Stimulated activated CD4-positive, alpha-beta T cell treated with anti-CD3 and anti-CD28 coated beads, Interleukin-4, amount 100 ng/mL, for 24 hours (primary cell): Measurements from ENCODE around the gene ZFP1.
"Not testable (repeated sequence)": the region's sequence is repeated elsewhere in the genome, so short reads cannot be mapped to it uniquely, and the experiment has no call there.

Source experiments
- DNase-seq: peaks from one replicate; pipeline ENCODE4 v3.0.0-alpha.2; 2020

Gene ZFP1

DNA sequence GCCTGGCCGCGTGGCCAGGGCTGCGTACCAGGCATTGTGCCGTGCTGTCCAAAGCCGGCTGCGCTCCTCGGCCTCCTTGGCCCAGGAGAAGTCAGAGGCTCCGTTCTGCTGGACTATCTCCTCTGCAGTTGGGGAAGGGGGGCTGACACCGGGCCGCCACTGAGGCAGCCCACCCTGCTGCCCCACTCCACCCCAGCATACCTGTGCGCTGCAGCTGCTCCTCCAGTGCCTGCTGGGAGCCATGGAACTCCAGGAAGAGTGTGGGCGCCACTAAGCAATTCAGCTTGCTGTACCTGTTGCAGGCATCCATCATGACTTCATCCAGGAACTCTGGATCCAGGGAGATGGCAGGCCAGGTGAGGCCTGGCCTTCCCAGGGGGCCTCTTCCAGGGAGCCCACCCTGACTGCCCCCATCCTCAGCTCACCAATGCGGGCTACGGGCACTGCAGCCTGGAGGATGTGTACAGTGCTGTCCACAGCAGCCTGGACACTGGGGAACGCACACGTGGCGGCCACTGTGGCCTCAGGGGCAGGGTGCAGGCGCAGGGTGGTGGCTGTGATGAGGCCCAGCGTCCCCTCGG is 34.7 kb upstream of the ZFP1 start:
- no peak for DNase-seq

DNA sequence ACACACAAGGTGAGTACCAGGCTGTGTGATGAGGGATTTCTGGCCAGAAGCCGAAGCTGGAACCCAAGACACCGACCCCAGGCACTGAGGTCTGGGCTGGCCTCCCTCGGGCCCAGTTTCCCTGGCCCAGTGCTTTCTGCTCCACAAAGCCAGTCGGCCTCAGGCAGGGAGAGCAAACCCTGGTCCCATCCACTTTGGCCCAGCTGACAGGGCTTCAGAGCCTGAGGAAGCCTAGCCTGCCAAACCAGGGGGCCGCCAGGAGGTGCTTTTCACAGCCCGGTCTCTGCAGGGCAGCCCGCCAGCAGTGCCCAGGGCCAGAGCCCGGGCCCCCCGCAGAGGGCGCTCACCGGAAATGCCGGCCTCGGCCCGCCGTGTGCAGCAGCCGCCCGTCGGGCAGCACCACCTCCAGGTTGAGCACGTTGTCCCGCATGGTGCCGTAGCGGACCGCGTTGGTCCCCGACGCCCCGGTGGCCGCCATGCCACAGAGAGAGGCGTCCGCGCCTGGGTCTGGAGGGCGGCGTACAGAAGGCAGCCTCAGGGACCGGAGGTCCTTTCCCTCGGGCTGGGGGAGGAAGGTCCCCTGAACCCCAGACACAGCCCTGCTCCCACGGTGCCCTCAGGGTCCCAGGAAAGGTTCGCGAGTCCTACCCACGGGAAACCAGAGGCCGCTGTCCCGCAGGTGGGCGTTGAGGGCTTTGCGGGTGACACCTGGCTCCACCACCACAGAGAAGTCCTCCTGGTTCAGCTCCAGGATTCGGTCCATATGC is 34.0 kb upstream of the ZFP1 start:
- no peak for DNase-seq

DNA sequence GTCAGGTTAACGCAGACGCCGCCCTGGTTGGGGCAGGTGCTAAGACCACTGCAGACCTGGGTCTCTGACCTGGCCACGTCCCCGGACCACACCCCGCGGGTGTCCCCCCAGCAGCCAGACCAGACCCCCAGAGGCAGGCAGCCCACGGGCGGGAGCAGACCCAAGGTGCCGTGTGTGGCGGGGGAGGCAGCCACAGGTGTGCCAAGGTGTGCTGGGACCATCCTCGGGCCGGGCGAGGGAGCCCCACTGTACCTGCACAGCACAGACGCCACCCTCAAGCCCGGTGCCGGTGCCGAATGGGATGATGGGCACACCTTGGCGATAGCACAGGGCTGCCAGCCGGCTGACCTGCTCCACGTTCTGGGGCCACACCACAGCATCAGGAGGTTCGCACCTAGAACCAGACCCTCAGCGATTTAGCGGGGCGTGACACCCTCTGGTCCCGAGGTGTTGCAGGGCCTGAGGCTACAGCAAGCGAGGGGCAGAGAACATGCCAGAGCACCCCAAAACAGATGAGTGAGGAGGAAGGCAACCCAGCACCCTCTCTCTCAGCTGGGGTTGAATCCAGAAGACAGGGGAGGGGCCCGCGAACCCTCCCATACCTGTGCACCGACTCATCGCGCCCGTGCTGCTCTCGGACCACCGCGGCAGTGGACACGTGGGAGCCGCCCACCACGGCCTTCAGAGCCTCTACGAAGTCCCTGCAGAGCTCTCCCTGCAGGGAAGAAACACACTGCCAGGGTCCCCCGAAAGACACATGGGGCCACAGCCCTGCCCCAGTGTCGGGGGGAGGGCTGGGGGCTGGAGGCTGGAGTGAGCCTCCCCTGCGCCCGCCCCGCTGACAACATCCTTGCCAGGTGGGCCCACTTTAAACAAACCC is 33.1 kb upstream of the ZFP1 start:
- DNase-seq, result no peak

DNA sequence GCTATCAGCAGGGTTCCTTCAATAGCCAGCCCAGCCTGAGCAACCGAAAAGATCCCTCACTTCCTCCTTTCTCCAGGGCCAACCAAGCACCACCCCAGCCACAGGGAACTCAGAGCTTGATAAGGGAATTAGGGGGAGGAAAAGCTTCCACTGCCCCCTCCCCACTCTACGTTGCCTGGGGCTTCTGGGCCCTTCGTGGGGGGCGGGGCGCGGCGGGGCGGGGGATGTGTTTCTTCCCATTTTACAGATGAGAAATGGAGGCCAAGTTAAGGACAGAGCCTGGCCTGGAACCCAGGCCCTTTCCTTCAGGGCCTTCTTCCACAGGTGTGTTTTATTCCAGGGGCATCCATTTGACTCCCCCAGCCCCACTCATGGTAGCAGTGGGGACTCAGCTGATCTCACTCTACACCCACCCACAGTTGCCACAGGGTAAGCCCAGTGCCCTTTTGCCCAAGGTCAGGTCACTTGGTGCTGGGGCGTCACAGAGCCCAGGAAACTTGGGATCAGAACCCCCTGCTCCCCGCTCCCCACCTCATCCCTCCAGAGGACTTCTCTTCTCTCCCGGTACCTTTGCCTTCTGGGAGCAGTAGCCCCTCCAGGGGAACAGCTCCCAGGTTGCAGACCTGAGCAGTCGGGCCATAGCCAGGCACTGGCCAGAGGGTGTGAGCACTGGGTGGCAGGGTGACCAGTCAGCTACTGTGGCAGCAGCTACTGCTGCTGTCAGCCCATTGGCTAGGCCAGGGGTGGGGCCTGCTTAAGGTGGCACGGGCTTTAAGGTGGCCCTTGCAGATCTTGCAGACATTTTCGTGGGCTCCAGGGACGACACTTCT is 32.0 kb upstream of the ZFP1 start, which contains the start of gene LDHD:
Gene LDHD (minus strand): TSS at position 700 of the 830 bp plus-strand sequence. CDS start 60 bp downstream, at position 640.
- no peak for DNase-seq

- DNase-seq, result no peak
These were observed 31.4 kb upstream of the ZFP1 start for GRCh38 chr16:75116911-75117245.

DNA sequence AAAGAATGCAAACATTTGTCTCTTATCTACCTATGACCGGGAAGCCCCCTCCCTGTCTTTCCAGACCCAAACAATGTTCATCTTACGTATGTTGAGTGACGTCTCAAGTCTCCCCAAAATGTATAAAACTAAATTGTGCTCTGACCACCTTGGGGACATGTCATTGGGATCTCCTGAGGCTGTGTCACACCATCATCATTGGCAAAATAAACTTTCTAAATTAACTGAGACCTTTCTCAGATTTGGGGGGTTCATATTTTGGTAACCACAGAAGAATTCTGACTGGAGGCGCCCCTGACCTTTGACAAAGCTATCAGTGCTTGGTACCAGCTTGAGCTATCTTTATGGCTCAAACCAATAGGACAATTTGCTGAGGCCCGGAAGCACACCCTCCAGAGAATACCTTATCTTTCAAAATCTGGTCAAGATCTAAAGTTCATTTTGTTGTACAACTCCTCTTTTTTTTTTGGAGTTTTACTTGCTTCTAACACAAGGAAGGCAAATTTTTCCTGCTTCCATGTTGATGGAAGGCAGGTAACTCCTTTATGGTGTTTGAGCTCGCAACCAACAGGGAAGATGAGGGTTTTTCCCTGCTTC is 29.3 kb upstream of the ZFP1 start:
- DNase-seq, result no peak

- DNase-seq, result no peak
These were observed 28.1 kb upstream of the ZFP1 start for GRCh38 chr16:75120253-75120652.

DNA sequence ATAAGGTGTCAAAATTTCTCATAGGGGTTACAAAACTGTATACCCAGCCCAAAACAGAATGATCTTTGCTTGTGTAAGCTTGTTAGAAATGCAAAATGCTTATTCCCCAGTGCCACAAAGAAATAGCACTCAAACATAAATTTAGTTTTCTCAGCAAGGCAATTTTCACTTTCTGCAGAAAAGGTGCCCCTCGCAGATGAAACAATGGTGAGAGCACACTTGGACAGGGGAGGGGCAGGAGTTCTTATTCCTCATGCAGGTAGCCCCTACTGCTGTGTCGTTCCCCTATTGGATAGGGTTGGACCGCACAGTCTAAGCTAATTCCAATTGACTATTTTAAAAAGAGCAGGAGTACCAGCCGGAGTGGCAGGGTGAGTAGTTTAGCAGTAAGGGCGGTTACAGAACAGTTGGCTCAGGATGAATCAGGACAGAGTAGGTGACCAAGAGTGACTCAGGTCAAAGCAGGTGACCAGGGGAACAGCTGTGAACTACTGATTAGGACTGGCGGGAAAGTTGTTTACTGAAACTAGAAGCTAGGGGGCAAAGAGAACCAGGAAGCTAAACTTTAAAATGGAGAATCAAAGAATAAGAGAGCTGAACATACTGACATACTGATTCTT is 26.3 kb upstream of the ZFP1 start:
- DNase-seq, result no peak

DNA sequence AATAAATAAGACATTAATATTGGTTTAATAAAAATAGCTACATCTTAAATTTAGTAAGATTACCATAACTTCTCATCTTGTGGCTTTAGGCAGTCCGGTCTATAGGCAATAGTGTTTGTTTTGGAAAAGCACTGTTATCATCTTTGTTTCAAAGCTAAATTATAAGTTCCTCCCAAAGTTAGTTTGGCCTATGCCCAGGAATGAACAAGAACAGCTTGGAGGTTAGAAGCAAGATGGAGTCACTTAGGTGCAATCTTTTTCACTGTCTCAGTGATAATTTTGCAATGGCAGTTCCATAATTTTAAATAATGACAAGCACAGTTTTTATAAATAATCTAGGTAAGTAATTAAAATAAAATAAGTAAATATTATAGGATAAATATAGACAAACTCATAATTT is 25.7 kb upstream of the ZFP1 start:
- no peak for DNase-seq

DNA sequence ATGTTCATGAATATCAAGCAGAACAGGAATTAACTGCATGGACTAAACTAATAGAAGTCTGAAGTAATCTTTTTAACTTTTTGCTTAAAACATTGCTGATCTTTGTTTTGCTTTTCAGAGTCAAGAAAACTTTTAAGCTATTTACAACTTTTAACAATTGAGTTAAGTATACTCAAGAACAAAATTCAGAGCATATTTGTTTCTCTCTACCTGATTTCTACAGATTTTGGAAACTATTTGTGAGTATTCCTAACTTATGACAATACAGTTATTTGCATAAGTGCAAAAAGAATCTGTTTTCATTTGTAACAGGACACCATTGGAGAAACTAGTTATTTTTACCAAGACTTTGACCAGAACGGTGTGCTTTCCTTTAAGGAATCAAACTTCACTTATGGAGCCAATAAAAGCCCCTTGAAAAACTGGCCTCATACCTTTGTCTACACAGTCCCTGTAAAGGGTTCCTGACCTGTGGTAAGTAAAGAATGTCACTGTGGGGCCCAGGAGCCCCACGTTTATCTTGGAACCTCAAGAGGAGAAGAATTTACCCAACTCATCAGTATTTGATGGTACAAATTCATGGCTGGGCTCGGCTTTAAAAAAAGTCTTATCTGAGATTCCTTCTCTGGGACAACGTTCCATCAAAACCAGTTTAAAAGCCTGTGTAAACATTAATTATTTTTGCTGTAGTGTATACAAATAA is 20.5 kb upstream of the ZFP1 start:
- no peak for DNase-seq

DNA sequence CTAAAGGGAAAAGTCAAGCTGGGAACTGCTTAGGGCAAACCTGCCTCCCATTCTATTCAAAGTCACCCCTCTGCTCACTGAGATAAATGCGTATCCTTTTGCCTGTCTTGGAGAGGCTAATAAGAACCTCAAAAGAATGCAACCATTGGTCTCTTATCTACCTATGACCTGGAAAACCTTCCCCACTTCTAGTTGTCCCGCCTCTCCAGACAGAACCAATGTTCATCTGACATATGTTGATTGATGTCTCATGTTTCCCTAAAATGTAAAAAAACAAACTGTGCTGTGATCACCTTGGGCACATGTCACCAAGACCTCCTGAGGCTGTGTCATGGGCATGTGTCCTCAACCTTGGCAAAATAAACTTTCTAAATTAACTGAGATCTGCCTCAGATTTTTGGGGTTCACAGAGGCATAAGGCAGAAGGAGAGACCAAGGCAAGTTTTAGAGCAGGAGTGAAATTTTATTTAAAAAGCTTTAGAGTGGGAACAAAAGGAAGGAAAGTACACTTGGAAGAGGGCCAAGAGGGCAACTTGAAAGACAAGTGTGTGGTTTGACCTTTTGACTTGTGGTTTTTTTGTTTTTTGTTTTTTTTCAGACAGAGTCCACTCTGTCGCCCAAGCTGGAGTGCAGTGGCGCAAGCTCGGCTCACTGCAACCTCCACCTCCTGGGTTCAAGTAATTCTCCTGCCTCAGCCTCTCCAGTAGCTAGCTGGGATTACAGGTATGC is 18.7 kb upstream of the ZFP1 start:
- DNase-seq, result not testable (repeated sequence)

- DNase-seq, result no peak
These were observed 18.1 kb upstream of the ZFP1 start for GRCh38 chr16:75130150-75130771.

DNA sequence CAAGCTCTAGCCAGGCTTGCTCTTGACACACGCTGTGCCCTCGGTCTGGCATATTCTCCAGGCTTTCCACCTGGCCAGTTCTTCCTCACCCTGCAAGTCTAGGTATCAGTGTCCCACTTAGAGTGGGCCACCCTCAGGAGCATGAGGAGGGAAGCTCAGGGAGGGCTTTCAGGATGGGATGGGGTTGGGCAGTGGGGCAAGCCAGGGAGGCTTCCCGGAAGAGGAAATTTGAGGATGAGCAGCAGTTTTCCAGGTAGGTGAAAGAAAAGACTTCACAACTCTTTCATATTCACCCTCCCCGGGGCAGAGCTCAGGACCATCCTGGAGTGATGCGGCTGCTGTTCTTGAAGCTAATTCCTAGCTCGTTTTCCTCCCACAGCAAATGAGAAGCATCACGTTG is 17.2 kb upstream of the ZFP1 start:
- no peak for DNase-seq

DNA sequence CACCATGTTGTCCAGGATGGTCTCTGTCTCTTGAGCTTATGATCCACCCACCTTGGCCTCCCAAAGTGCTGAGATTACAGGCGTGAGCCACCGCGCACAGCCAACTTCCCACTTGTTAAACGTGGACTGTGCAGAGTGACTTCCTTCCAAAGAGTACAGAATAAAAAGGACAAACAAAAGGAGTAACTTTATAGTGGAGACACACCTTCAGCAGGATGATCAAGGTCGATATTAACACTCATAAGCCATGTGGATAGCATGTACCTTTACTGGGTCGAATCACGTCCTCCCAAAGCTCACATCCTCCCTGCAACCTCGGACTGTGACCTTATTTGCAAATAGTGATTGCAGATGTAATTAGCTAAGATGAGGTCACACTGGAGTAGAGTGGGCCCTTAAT is 10.1 kb upstream of the ZFP1 start:
- no peak for DNase-seq

GRCh38 chr16:75138636-75139035 is 9.7 kb upstream of the ZFP1 start:
- DNase-seq, result no peak

GRCh38 chr16:75139498-75139897 is 8.8 kb upstream of the ZFP1 start:
- no peak for DNase-seq

DNA sequence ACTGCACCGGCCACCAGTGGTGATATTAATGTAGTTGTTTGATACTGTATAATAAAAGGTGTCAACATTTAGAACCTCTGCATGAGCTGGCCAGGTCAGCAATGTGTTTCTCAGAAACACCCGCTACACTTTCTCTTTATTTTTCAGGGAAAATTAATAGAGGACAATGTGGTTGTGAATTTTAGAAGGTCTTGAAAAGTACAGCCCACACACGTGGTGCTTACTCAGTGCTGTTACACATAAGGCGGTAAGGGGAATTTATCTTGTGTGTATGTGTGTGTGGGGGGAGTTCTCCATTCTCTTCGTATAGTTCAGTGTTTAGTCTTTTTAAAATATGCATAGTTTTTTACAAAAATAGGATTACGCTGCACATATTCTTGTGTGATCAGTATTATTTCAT is 4.4 kb upstream of the ZFP1 start:
- DNase-seq, result no peak

DNA sequence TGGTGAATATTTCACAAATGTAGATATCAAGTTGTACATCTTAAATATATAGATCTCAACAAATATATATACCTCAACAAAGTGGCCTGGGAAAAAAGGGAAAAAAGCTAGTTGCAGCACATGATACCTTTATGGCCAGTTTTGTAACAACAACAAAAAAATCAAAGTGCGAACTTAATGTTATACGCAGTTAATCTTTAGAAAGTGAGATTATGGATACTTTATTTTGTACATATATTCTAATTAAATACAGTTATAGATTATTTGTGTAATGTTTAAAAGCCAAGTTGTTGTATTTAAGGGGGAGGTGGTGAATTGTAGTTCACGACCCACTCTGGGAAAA is 385 bp upstream of the ZFP1 start:
- no peak for DNase-seq

DNA sequence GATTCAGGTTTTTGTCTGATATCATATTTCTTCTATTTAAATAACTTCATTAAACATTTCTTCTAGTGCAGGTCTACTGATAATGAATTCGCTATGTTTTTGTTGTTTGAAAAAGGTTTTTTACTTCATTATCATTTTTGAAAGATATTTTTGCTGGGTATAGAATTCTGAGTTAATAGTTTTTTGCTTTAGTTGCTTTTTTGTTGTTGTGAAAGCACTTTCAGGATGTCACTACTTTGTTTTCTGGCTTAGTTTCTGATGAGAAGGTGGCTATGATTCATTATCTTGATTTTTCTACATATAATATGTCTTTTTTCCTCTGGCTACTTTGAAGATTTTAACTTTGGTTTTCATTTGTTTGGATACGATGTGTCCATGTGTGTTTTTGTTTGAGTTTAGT is 3.5 kb downstream of the ZFP1 start:
- no peak for DNase-seq

DNA sequence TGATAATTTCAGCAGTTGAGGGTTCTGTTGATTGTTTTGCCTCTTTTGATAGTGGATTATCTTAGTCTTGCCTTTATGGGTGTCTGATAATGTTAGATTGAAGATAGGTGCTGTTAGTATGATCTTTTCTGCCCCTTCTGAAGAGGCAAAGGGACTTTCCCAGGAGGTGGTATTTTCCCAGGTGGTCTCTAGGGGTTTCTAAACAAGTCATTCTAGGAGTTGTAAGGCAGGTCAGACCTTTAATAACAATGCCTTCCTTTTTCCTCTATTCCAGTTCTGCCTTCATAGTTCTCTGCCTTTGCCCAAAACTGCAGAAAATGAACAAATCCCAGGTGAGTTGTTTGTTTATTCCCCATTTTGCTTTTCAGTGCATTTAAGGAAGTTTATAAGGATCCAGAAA is 4.3 kb downstream of the ZFP1 start:
- no peak for DNase-seq
